ENCODE results near the gene DTNBP1.

DTNBP1 gene

DNA sequence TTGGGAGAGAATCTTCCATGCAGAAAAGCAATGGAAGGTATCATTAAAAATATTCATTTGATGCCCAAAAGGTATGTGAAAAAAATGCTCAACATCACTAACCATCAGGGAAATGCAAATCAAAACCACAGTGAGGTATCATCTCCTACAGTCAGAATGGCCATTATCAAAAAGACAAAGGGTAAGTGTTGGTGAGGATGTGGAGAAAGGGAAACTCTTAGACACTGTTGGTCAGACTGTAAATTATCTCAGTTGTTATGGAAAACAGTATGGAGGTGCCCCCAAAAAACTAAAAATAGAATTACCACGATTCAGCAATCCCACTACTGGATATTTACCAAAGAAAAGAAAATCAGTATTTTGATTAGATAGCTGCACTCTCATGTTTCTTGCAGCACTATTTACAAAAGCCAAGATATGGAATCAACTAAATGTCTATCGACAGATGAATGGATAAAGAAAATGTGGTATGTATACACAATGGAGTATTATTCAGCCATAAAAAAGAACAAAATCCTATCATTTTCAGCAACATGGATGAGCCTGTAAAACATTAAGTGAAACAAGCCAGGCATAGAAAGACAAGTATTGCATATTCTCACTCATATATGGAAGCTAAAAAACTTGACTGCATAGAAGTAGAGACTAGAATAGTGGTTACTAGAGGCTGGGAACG is 84.0 kb downstream of the DTNBP1 start:
- Mint-ChIP-seq H3K27me3 (no peaks in the 10 kb centered on the region), H3K9me3 (peaks cover 0 to 3% of the 10 kb centered on the region in 2 donors), H3K36me3 (peaks cover 16 to 35% of the 10 kb centered on the region in 2 donors), H3K4me1 (peaks cover 28 to 50% of the 10 kb centered on the region in 2 donors), H3K4me3 (no peak overlapping the region), H3K27ac (no peak overlapping the region)
- DNase-seq: no peak
- ATAC-seq (replicated peaks): peak; percentile 48 to 53

DNA sequence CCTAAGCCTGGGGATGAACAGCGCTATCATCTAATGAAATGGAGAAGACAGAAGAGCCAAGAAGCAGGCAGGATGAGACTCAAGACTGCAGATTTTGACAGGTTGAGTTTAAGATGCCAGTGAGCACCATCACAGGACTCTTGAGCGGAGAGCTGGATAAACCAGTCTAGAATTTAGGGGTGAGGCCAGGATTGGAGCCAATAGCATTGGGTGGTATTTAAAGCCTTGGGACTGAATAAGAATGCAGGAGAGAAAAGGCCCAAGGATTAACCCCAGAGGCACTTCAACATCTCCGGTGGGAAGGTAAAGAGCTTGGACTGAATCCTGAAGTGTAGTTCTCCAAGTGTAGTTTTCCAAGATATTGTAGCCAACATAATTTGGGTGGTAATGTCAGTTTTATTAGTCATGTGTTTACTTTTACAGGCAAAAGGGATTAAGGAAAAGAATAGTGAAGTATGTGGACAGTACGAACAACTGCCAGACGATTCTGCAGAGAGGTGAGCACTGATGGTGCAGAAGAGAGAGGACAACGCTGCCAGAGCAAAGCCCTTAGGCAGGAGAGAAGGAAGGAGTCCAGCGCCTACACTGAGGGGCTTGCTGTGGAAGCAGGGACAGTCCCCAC is 85.2 kb downstream of the DTNBP1 start:
- peaks cover 0 to 3% of the 10 kb centered on the region in 2 donors for H3K9me3 Mint-ChIP-seq
- peaks cover 28 to 51% of the 10 kb centered on the region in 2 donors for H3K4me1 Mint-ChIP-seq
- ATAC-seq (replicated peaks) (no peak), DNase-seq (no peak)
- no peak overlapping the region for H3K4me3 Mint-ChIP-seq
- peaks cover 18 to 38% of the 10 kb centered on the region in 2 donors for H3K36me3 Mint-ChIP-seq
- no peak overlapping the region for H3K27ac Mint-ChIP-seq
- no peaks in the 10 kb centered on the region for H3K27me3 Mint-ChIP-seq

DNA sequence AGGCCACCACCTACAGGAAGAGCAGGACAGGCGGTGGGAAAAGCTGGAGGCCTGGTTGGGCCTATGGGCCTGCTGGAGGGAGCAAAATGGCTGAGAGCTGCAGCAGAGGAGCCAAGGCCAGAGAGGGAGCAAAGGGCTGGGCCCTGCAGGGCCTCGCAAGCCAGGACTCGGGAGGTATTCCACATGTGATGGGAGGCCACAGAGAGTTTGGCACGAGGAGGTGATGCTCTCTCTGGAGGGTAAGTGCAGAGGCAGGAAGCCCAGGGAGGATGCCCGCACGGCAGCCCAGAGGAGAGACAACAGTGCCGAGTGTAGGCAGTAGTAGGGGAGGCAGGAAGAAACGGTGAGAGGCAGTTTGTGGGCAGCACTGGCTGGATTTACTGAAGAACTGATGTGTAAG is 85.7 kb downstream of the DTNBP1 start:
- Mint-ChIP-seq H3K36me3 (peaks cover 18 to 40% of the 10 kb centered on the region in 2 donors), H3K27ac (no peak overlapping the region), H3K4me3 (no peak overlapping the region)

DNA sequence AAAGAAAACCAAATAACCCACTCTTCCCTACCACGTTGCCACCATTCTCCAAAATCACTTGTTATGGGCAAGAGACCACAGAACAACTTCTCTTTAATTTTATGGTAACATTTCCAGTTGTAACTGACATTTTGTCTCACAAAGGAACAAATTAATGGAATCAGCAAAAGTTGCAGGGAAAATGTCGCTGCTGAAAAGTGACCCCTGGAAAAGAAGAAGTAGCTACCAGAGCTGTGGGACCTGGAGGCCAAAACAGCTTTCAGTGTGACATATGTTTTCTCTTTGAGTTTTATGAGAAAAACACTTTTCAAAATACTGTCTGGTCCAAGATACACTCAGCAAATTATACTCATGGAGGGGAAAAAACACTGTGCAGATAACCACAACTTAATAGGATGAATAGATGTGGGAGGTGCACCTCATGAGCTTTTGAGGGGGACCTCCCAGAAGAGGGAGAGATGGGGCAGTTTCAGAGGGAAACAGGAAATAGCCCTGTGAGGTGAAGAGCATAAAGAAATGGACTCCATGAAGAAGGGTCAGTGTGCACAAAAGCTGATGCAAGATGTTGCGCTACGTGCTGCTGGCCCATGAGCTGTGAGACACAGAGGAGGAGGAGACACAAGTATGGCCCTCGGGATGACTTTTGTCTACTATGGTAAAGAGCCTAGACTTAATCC is 87.3 kb downstream of the DTNBP1 start:
- DNase-seq (no peak), ATAC-seq (replicated peaks) (peak; percentile 51 to 58)
- Mint-ChIP-seq H3K4me1 (peaks cover 29 to 51% of the 10 kb centered on the region in 2 donors), H3K27ac (peak overlapping the region; percentile 31), H3K27me3 (no peaks in the 10 kb centered on the region), H3K36me3 (peaks cover 21 to 45% of the 10 kb centered on the region in 2 donors), H3K4me3 (peak overlapping the region; percentile 1 to 17), H3K9me3 (peaks cover 0 to 3% of the 10 kb centered on the region in 2 donors)

More for the DNA sequence above, 85.7 kb downstream of the DTNBP1 start:
- DNase-seq (no peak), ATAC-seq (replicated peaks) (no peak)
- Mint-ChIP-seq H3K27me3 (no peaks in the 10 kb centered on the region), H3K4me1 (peaks cover 28 to 51% of the 10 kb centered on the region in 2 donors), H3K9me3 (peaks cover 0 to 3% of the 10 kb centered on the region in 2 donors)

DNA sequence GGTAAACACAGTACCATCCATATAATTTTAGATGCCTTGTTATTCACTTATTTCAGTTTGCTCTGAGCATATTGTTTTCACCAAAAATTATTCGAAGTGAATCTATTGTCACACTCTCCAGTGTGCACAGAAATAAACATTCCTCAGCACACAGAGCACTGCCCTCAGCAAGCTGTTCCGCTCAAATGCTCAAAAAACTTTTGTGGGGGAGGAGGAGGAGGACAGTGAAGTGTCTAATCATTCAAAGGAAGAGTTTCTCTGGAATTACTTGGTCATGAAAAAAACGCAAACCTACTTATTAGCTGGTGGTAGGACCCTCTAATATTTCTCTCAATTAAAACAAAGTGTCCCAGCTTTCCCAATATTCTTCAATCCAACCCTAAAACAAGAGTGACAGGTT is 88.3 kb downstream of the DTNBP1 start:
- H3K4me3 Mint-ChIP-seq: no peak overlapping the region
- H3K27ac Mint-ChIP-seq: peak overlapping the region; percentile 38
- no peaks in the 10 kb centered on the region for H3K27me3 Mint-ChIP-seq
- DNase-seq (no peak), ATAC-seq (replicated peaks) (no peak)
- peaks cover 0 to 3% of the 10 kb centered on the region in 2 donors for H3K9me3 Mint-ChIP-seq
- peaks cover 33 to 56% of the 10 kb centered on the region in 2 donors for H3K4me1 Mint-ChIP-seq
- H3K36me3 Mint-ChIP-seq: peaks cover 19 to 51% of the 10 kb centered on the region in 2 donors

DNA sequence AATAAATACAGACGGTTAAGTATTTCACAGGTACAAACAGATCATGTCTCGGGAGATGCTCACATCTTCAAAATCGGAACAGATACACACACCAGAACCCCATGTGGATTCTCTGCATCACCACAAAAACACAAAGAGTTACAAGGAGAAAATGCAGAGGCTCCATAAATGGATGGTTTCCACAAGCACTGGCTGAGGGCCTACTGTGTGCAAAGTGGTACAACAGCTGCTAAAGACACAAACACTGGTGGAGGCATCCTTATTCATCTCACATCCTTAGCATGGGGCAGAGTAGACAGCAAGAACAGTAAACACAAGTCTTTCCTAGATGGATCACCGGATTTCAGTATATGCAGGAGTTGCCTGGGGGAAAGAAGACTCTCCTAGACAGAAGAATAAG is 88.8 kb downstream of the DTNBP1 start:
- H3K4me3 Mint-ChIP-seq: no peak overlapping the region
- no peak for ATAC-seq (replicated peaks)
- H3K4me1 Mint-ChIP-seq: peaks cover 32 to 57% of the 10 kb centered on the region in 2 donors
- H3K36me3 Mint-ChIP-seq: peaks cover 20 to 52% of the 10 kb centered on the region in 2 donors
- peaks cover 0 to under 1% of the 10 kb centered on the region in 2 donors for H3K9me3 Mint-ChIP-seq
- peak overlapping the region; percentile 14 for H3K27ac Mint-ChIP-seq
- no peaks in the 10 kb centered on the region for H3K27me3 Mint-ChIP-seq
- no peak for DNase-seq

DNA sequence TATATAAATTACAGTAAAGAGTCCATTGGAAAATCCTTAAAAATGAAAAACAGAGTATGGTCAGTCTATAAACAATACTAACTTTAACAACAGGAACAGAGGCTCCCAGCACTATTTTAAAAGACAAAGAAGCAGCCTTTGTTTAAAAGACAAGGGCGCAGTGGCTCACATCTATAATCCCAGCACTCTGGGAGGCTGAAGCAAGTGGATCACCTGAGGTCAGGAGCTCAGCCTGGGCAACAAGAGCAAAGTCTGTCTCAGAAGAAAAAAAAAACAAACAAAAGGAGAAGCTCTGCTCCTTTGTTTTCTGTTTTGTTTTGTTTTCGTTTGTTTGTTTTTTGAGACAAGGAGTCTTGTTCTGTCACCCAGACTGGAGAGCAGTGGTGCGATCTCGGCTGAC is 89.4 kb downstream of the DTNBP1 start:
- Mint-ChIP-seq H3K27ac (no peak overlapping the region), H3K4me1 (peaks cover 28 to 51% of the 10 kb centered on the region in 2 donors), H3K9me3 (no peaks in the 10 kb centered on the region), H3K27me3 (no peaks in the 10 kb centered on the region), H3K4me3 (no peak overlapping the region), H3K36me3 (peaks cover 21 to 50% of the 10 kb centered on the region in 2 donors)
- no peak for DNase-seq
- no peak for ATAC-seq (replicated peaks)

DNA sequence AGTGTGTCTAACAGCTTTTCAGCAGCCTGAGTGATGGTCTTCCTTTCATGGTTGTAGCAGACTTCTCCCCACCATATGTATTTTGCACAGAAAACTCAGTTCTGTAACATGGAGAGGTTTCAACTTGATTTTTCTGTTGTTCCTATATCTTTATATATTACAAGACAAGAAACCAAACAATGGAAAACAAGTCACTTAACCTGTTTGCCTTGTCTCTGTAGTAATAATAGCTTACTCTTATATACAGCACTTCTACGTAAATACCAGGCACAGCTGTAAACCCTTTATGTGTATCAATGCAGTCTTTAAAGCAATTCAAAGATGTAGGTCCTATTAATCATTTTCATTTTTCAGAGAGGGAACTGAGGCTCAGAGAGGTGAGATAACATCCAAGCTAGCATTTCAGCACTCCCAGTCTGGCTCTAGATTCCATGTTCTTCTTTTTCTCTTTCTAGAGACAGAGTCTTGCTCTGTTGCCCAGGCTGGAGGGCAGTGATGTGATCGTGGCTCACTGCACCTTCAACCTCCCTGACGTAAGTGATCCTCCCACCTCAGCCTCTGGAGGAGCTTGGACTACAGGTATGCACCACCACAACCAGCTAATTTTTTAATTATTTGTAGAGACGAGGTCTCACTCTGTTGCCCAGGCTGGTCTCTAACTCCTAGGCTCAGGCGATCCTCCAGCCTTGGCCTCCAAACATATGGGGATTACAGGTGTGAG is 90.4 kb downstream of the DTNBP1 start:
- Mint-ChIP-seq H3K27ac (peak overlapping the region; percentile 38), H3K36me3 (peaks cover 17 to 47% of the 10 kb centered on the region in 2 donors), H3K4me1 (peaks cover 21 to 42% of the 10 kb centered on the region in 2 donors), H3K27me3 (no peaks in the 10 kb centered on the region), H3K9me3 (no peaks in the 10 kb centered on the region), H3K4me3 (no peak overlapping the region)
- no peak for ATAC-seq (replicated peaks)
- no peak for DNase-seq

DNA sequence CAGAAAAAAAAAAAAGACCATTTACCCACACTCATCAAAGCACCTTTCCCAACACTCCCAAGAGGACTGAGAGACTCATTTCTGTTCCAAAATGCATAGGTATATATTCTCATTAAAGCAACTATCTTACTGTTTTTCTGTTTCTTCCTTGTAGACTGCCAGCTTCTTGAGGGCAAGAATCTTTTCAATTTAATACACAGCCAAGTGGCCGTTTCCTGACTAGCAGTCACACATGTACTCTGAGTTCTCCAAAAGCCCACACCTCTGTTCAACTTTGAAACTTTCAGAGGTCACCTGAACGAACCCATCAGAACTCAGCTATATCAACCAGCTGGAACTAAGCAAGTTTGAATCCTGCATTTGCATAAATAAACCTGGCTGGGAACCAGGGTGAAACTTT is 92.7 kb downstream of the DTNBP1 start:
- ATAC-seq (replicated peaks) (no peak), DNase-seq (no peak)
- Mint-ChIP-seq H3K27me3 (no peaks in the 10 kb centered on the region), H3K36me3 (peaks cover 16 to 41% of the 10 kb centered on the region in 2 donors), H3K9me3 (no peaks in the 10 kb centered on the region), H3K4me3 (no peak overlapping the region), H3K27ac (no peak overlapping the region), H3K4me1 (peaks cover 16 to 30% of the 10 kb centered on the region in 2 donors)

DNA sequence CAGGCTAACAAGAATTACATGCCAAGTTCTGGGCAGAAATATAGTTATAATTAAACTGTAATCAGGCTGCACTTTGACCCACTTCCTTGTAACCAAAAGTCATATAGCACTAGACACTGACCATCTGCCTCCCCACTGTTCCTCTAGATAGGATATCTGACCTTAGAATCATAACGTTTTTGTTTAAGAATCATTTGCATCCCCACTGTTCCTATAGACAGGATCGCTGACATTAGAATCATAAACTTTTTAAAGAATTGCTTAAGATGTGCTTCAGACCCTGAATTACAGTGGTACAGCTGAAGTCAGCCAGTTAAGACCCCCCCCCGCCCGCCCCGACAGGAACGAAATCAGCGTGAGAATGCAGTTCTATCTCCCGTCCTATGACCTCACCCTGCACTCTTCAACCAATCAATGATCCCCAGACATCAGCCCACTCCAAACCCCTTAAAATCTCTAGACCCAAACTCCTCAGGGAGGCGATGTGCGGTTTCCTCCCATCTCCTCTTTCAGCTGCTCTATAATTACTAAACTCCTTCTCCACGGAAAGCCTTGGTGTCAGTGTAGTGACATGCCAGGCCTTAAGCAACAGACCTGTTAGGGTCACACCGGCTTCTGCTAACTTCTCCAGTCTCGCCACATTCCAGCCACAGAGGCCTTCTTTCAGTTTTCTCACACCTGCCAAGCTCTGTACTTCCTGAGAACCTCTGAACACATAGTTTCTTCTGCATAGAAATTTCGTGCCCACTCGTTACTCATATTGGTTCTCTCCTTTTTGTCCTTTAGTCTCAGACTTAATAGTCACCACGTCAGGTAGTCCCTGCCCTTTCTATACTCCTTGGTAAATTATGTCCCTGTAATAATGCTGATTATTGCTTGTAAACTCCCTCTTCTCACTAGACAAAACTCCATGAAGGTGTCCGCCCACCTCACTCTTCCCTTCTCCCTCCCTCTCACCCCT is 93.5 kb downstream of the DTNBP1 start:
- no peaks in the 10 kb centered on the region for H3K27me3 Mint-ChIP-seq
- ATAC-seq (replicated peaks) (no peak), DNase-seq (no peak)
- H3K27ac Mint-ChIP-seq: peak overlapping the region; percentile 9
- H3K9me3 Mint-ChIP-seq: no peaks in the 10 kb centered on the region
- H3K4me1 Mint-ChIP-seq: peaks cover 15 to 30% of the 10 kb centered on the region in 2 donors
- H3K36me3 Mint-ChIP-seq: peaks cover 16 to 40% of the 10 kb centered on the region in 2 donors
- H3K4me3 Mint-ChIP-seq: no peak overlapping the region

DNA sequence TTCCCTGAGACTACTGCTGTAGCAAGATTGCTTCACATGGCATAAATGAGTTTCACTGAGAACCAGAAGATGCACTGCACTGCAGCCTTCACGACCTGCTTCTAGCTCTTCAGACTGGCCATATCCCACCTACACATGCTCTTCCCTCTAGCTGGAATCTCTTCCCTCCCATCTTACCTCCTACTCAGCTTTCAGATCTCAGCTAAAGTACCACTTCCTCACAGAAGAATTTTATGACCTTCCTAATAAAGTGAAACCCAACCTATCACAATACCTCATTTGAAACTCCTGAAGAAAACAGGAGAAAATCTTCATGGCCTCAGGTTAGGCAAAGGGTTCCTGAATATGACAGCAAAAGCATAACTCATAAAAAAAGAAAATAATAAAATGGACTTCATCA is 99.9 kb downstream of the DTNBP1 start:
- Mint-ChIP-seq H3K9me3 (no peaks in the 10 kb centered on the region), H3K4me3 (no peak overlapping the region), H3K27ac (no peak overlapping the region), H3K27me3 (no peaks in the 10 kb centered on the region), H3K36me3 (peaks cover 9 to 22% of the 10 kb centered on the region in 2 donors), H3K4me1 (peaks cover 14 to 48% of the 10 kb centered on the region in 2 donors)
- DNase-seq (no peak), ATAC-seq (replicated peaks) (no peak)

DNA sequence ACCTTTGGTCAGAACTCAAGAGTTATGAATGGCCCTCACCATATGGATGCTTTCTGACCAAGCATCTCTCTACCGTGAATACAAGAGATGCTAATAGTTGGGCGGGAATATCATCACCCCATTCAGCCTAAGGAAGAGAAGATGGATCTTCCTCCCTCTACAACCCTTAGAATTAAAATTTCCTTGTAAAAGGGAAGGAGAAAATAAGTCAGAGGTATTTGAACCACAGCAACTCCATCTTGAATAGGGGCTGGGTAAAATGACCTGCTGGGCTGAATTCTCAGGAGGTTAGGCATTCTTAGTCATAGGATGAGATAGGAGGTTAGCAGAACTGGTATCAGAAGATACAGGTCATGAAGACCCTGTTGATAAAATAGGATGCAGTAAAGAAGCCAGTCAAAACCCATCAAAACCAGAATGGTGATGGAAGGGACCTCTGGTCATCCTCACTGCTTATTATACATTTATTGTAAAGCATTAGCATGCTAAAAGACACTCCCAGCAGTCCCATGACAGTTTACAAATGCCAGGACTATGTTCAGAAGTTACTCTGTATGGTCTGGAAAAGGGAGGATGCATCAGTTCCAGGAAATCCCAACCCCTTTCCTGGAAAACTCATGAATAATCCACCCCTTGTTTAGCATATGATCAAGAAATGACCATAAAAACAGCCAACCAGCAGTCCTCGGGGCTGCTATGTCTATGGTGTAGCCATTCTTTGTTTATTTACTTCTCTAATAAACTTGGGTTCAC is 101.2 kb downstream of the DTNBP1 start:
- H3K4me3 Mint-ChIP-seq: no peak overlapping the region
- ATAC-seq (replicated peaks) (no peak), DNase-seq (no peak)
- no peak overlapping the region for H3K27ac Mint-ChIP-seq
- peaks cover 11 to 24% of the 10 kb centered on the region in 2 donors for H3K36me3 Mint-ChIP-seq
- peaks cover 0 to 2% of the 10 kb centered on the region in 2 donors for H3K9me3 Mint-ChIP-seq
- peaks cover 16 to 53% of the 10 kb centered on the region in 2 donors for H3K4me1 Mint-ChIP-seq
- no peaks in the 10 kb centered on the region for H3K27me3 Mint-ChIP-seq

DNA sequence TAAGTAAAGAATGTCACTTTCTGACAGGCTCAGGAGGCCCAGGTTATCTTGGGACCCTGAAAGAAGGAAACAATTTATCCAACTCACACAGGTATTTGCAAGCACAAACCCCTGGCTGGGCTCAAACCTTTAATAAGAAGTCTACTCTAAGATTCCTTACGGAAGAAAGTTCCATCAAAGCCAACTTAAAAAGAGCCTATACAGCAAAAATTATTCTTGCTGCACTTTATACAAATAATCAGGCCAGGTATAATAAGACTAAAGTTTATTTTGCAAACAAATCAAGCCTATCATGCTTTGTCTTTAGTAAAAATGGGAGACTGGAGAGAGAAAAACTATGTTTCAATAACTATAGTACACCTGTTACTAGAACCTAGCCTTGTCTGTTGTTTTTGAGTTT is 102.1 kb downstream of the DTNBP1 start:
- ATAC-seq (replicated peaks): no peak
- H3K27ac Mint-ChIP-seq: no peak overlapping the region
- H3K4me1 Mint-ChIP-seq: peaks cover 22 to 59% of the 10 kb centered on the region in 2 donors
- H3K4me3 Mint-ChIP-seq: no peak overlapping the region
- no peaks in the 10 kb centered on the region for H3K27me3 Mint-ChIP-seq
- peaks cover 12 to 25% of the 10 kb centered on the region in 2 donors for H3K36me3 Mint-ChIP-seq
- no peak for DNase-seq
- peaks cover 0 to 2% of the 10 kb centered on the region in 2 donors for H3K9me3 Mint-ChIP-seq
